ENCODE results near the gene MBLAC1.

DNA sequence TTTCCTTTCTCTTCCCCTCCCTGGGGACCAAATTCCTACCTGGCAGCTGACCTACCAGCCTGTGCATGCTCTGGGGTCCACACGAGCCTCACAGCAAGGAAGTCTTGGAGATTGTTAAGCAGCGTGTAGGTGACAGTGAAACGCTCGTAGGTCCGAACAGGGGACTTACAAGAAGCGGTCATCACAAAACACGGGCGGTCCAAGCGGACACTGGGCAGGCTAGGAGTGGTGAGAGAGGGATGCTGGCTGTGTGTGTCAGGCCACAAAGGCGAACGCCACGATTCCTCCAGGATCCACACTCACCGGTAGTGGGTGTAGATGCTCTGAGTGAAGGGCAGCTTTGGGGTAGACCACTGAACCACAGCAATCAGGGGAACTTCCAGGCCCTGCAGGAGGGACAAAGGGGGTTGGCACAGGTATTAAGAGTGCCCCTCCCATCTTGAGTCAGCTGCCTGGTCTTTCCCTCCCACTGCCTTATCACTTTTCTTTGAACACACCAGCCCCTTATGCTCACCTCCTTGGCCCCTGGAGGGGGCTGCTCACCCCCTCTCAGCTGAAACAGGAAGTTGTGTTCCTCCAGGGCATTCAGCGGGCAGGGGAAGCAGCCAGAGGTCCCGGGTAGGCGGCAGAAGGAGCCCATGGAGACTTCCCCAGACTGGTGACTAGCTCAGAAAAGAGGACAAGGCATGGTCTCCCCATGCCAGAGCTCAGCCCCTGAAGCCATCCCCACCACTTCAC, 29.7 kb downstream of the MBLAC1 start:
- TF ChIP-seq POLR2AphosphoS5 (IDR thresholded peaks at IDR 0.05), result no peak
- TF ChIP-seq, protein P1, sequence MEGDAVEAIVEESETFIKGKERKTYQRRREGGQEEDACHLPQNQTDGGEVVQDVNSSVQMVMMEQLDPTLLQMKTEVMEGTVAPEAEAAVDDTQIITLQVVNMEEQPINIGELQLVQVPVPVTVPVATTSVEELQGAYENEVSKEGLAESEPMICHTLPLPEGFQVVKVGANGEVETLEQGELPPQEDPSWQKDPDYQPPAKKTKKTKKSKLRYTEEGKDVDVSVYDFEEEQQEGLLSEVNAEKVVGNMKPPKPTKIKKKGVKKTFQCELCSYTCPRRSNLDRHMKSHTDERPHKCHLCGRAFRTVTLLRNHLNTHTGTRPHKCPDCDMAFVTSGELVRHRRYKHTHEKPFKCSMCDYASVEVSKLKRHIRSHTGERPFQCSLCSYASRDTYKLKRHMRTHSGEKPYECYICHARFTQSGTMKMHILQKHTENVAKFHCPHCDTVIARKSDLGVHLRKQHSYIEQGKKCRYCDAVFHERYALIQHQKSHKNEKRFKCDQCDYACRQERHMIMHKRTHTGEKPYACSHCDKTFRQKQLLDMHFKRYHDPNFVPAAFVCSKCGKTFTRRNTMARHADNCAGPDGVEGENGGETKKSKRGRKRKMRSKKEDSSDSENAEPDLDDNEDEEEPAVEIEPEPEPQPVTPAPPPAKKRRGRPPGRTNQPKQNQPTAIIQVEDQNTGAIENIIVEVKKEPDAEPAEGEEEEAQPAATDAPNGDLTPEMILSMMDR (IDR thresholded peaks at IDR 0.05), result no peak
